H1 (cell line): ENCODE data around the gene KCNH4. TPM values are rescaled to one million over a fixed set of nuclear protein-coding genes. Genes with fewer than 3 reads are reported as not detected.

ENCODE experiments used
- NANOG ChIP-seq: IDR thresholded peaks from 2 replicates; pipeline ENCODE4 v1.6.1; 2011; ENCODE audit warnings: low read length, low read depth, mild to moderate bottlenecking, inconsistent platforms; ENCODE audit not compliant: insufficient read depth, poor library complexity, severe bottlenecking
- RXRA ChIP-seq: IDR thresholded peaks from 2 replicates; pipeline ENCODE4 v1.6.1; 2011; ENCODE audit warnings: low read depth, mild to moderate bottlenecking, low read length, moderate library complexity; ENCODE audit not compliant: insufficient read depth
- polyA plus RNA-seq, 7 experiments: library from polyadenylated mRNA; depleted of rRNA in 3 of 7; stranded (reverse) in 5 of 7; unstranded in 2 of 7; fragments of >200 nt in 5 of 7; fragments of 200-250 nt in 2 of 7; gene quantifications; 1 replicate in 5 of 7; 2 replicates in 1 of 7; 4 replicates in 1 of 7; pipeline versions ENCODE4 v1.2.1 to v1.2.3, GENCODE V29; 2011 to 2013; ENCODE audit warnings: missing spikeins in 2 of 7, mixed read lengths in 2 of 7
- total RNA-seq: library from RNA; stranded (reverse); fragmentation: NEBNext Ultra II Directional; extraction: Animal tissue kit (Norgen Biotek cat#: 25700); gene quantifications from 2 replicates; pipeline ENCODE4 v1.2.1, GENCODE V29; 2021

Gene KCNH4
- total and polyA plus RNA-seq, 2 of the 8 experiments (the other 6 are each of a cell fraction or from before 2014, with no cell fraction given), result 0.44 to 0.47 TPM

DNA sequence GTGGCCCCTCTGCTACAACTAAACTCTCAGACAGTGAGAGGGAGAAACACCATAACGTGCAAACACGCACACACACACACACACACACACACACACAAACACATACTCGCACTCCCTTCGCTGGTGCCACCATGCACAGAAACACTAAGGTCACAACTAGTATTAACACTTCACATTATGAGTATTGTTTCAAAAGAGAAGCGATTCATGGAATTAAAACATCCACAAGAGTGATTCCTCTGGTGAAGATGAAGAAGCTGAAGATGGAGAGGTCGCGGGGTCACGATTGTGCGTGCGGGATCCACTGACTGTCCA is 20.5 kb upstream of the KCNH4 start (continued):
- no peak for TF ChIP-seq RXRA
- no peak for TF ChIP-seq NANOG
- TF ChIP-seq, all 59 proteins: peak for 0
